ENCODE data around the gene DTNBP1.

DNA sequence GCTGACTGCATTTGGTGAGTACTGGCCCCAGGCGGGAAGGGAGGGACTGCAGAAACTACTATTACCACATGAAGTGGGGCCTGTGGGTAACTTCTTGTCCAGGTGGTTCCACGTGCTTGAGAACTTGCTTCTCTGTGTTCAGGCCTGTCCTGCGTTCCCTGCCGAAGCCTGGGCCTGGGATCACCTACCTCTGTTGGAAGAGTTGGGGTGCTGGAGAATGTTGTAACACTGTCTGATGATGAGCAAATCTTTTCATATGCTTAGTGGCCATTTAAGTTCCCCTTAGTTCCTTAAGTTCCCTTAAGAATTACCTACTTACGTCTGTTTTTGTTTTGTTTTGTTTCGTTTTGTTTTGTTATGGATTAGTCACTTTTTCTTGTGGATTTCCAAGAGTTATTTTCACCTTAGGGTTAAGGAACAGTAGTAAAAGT is 154.4 kb downstream of the DTNBP1 start:
- TF ChIP-seq EZH2 (IDR thresholded peaks at IDR 0.05; ENCODE audit: insufficient read depth, poor library complexity, severe bottlenecking), result no peak
- TF ChIP-seq EZH2phosphoT487 (IDR thresholded peaks at IDR 0.05; ENCODE audit: insufficient read depth, low read depth), result no peak

Measured in GM23248 (cell line).